HepG2 (cell line): Measurements from ENCODE around the gene SLC35G2. TPM values are rescaled to one million over a fixed set of nuclear protein-coding genes. Genes with fewer than 3 reads are reported as not detected.

ENCODE experiments used
- CSRNP2 ChIP-seq: sonication (generic); formaldehyde crosslinking; conservative IDR thresholded peaks from 2 replicates; pipeline ENCODE4 v1.8.0; 2022; ENCODE audit warnings: low read depth, missing genetic modification reagents
- FOXO1 ChIP-seq: sonication (generic); formaldehyde crosslinking; IDR thresholded peaks from 2 replicates; pipeline ENCODE4 v1.4.0; 2020; ENCODE audit warnings: missing genetic modification reagents
- REL ChIP-seq: sonication (generic); formaldehyde crosslinking; conservative IDR thresholded peaks from 2 replicates; pipeline ENCODE4 v1.8.0; 2022; ENCODE audit warnings: mild to moderate bottlenecking, missing genetic modification reagents, moderate library complexity
- ZBTB14 ChIP-seq: sonication (generic); formaldehyde crosslinking; IDR thresholded peaks from 2 replicates; pipeline ENCODE4 v1.4.0; 2020; ENCODE audit warnings: missing genetic modification reagents
- ZFYVE20 ChIP-seq: sonication (generic); formaldehyde crosslinking; IDR thresholded peaks from 2 replicates; pipeline ENCODE4 v1.8.0; 2023; ENCODE audit warnings: low read depth, mild to moderate bottlenecking, moderate library complexity, missing genetic modification reagents, borderline replicate concordance
- ZNF180 ChIP-seq: sonication (generic); formaldehyde crosslinking; IDR thresholded peaks from 2 replicates; pipeline ENCODE4 v1.4.0; 2020; ENCODE audit warnings: low read depth, missing genetic modification reagents, borderline replicate concordance
- ZNF558 ChIP-seq: sonication (generic); formaldehyde crosslinking; IDR thresholded peaks from 2 replicates; pipeline ENCODE4 v1.9.0; 2022; ENCODE audit warnings: mild to moderate bottlenecking, missing genetic modification reagents, borderline replicate concordance
- polyA plus RNA-seq, 8 experiments: library from polyadenylated mRNA; depleted of rRNA in 3 of 8; stranded (reverse) in 7 of 8; unstranded in 1 of 8; fragments of >200 nt; fragmentation: Illumina TruSeq in 4 of 8; extraction: Trizol in 4 of 8; gene quantifications; 2 replicates each; pipeline versions ENCODE4 v1.2.1 to v1.2.3, GENCODE V29; 2011 to 2016; ENCODE audit warnings: low read depth in 4 of 8, missing spikeins in 1 of 8, mixed read lengths in 1 of 8; ENCODE audit not compliant: insufficient read depth in 1 of 8
- total RNA-seq, 5 experiments: library from RNA; depleted of rRNA; stranded (reverse); fragments of >200 nt; fragmentation: Illumina TruSeq; extraction: Trizol; gene quantifications; 2 replicates each; pipeline ENCODE4 v1.2.3, GENCODE V29; 2016; ENCODE audit warnings: low read depth in 1 of 5
- TF ChIP-seq, protein P1 (sequence below): sonication (generic); formaldehyde crosslinking; IDR thresholded peaks from 2 replicates; pipeline ENCODE4 v1.9.0; 2021; ENCODE audit warnings: missing genetic modification reagents, borderline replicate concordance
- TF ChIP-seq, protein P2 (sequence below): sonication (generic); formaldehyde crosslinking; IDR thresholded peaks from 2 replicates; pipeline ENCODE4 v1.8.1; 2023; ENCODE audit warnings: mild to moderate bottlenecking, missing genetic modification reagents
- TF ChIP-seq, protein P3 (sequence below): sonication (generic); formaldehyde crosslinking; IDR thresholded peaks from 2 replicates; pipeline ENCODE4 v1.4.0; 2020; ENCODE audit warnings: missing genetic modification reagents, borderline replicate concordance
- TF ChIP-seq, protein P4 (sequence below): sonication (generic); formaldehyde crosslinking; IDR thresholded peaks from 2 replicates; pipeline ENCODE4 v1.8.1; 2023; ENCODE audit warnings: mild to moderate bottlenecking, missing genetic modification reagents

Gene SLC35G2
- total and polyA plus RNA-seq, 2 of the 13 experiments (the other 11 are each of a cell fraction or from before 2014, with no cell fraction given), result 7.6 to 10.3 TPM

DNA sequence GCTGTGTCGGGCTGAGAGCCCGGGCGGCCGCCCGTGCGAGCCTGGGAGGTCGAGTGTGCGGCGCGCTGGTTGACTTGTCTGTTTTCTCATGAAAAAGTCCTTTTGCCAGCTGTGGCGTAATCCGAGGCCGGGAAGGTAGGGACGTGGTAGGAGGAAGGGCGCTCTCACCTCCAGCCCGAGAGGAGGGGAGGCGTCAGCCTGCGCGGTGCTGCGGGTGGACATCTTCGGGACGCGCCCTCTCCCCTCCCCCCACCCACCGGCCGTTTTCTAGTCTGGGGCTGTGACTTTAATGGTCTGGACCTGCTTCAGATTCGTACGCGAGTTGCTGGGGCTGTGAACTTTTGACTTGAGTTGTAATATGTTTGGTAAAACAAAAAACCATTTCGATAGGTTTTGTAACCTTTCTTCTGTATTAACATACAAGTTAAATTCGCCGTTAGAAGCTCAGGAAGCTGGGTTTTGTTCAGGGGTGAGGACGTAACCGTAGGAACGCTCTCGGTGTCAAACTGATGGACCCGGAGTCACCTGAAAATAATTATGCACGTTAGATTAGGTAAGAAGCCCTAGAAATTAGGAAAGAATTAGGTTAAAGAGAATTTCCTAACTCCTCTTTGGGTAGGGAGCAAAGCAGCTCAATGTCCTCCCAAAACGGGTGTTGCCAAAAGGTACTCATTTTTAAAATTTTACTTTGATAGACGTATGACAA, 43.8 kb downstream of the SLC35G2 start (continued):
- TF ChIP-seq, protein P1, sequence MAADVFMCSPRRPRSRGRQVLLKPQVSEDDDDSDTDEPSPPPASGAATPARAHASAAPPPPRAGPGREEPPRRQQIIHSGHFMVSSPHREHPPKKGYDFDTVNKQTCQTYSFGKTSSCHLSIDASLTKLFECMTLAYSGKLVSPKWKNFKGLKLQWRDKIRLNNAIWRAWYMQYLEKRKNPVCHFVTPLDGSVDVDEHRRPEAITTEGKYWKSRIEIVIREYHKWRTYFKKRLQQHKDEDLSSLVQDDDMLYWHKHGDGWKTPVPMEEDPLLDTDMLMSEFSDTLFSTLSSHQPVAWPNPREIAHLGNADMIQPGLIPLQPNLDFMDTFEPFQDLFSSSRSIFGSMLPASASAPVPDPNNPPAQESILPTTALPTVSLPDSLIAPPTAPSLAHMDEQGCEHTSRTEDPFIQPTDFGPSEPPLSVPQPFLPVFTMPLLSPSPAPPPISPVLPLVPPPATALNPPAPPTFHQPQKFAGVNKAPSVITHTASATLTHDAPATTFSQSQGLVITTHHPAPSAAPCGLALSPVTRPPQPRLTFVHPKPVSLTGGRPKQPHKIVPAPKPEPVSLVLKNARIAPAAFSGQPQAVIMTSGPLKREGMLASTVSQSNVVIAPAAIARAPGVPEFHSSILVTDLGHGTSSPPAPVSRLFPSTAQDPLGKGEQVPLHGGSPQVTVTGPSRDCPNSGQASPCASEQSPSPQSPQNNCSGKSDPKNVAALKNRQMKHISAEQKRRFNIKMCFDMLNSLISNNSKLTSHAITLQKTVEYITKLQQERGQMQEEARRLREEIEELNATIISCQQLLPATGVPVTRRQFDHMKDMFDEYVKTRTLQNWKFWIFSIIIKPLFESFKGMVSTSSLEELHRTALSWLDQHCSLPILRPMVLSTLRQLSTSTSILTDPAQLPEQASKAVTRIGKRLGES (CRISPR knock-in tag), result 0 out of 2 replicates have a peak, but pooled peaks have one; percentile 1
- TF ChIP-seq, protein P2, sequence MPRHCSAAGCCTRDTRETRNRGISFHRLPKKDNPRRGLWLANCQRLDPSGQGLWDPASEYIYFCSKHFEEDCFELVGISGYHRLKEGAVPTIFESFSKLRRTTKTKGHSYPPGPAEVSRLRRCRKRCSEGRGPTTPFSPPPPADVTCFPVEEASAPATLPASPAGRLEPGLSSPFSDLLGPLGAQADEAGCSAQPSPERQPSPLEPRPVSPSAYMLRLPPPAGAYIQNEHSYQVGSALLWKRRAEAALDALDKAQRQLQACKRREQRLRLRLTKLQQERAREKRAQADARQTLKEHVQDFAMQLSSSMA (CRISPR knock-in tag), result no peak
- TF ChIP-seq ZBTB14 (CRISPR knock-in tag) (0 out of 2 replicates have a peak, but pooled peaks have one; percentile 1), ZFYVE20 (CRISPR knock-in tag) (no peak), ZNF558 (CRISPR knock-in tag) (0 out of 2 replicates have a peak, but pooled peaks have one; percentile 15), CSRNP2 (no peak), ZNF180 (CRISPR knock-in tag) (no peak), FOXO1 (no peak), REL (CRISPR knock-in tag) (no peak)
- TF ChIP-seq, protein P3, sequence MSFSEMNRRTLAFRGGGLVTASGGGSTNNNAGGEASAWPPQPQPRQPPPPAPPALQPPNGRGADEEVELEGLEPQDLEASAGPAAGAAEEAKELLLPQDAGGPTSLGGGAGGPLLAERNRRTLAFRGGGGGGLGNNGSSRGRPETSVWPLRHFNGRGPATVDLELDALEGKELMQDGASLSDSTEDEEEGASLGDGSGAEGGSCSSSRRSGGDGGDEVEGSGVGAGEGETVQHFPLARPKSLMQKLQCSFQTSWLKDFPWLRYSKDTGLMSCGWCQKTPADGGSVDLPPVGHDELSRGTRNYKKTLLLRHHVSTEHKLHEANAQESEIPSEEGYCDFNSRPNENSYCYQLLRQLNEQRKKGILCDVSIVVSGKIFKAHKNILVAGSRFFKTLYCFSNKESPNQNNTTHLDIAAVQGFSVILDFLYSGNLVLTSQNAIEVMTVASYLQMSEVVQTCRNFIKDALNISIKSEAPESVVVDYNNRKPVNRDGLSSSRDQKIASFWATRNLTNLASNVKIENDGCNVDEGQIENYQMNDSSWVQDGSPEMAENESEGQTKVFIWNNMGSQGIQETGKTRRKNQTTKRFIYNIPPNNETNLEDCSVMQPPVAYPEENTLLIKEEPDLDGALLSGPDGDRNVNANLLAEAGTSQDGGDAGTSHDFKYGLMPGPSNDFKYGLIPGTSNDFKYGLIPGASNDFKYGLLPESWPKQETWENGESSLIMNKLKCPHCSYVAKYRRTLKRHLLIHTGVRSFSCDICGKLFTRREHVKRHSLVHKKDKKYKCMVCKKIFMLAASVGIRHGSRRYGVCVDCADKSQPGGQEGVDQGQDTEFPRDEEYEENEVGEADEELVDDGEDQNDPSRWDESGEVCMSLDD (CRISPR knock-in tag), result 0 out of 2 replicates have a peak, but pooled peaks have one; percentile 10
- TF ChIP-seq, protein P4, sequence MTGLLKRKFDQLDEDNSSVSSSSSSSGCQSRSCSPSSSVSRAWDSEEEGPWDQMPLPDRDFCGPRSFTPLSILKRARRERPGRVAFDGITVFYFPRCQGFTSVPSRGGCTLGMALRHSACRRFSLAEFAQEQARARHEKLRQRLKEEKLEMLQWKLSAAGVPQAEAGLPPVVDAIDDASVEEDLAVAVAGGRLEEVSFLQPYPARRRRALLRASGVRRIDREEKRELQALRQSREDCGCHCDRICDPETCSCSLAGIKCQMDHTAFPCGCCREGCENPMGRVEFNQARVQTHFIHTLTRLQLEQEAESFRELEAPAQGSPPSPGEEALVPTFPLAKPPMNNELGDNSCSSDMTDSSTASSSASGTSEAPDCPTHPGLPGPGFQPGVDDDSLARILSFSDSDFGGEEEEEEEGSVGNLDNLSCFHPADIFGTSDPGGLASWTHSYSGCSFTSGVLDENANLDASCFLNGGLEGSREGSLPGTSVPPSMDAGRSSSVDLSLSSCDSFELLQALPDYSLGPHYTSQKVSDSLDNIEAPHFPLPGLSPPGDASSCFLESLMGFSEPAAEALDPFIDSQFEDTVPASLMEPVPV (CRISPR knock-in tag), result no peak
